ENCODE results near the gene LRP6.

DNA sequence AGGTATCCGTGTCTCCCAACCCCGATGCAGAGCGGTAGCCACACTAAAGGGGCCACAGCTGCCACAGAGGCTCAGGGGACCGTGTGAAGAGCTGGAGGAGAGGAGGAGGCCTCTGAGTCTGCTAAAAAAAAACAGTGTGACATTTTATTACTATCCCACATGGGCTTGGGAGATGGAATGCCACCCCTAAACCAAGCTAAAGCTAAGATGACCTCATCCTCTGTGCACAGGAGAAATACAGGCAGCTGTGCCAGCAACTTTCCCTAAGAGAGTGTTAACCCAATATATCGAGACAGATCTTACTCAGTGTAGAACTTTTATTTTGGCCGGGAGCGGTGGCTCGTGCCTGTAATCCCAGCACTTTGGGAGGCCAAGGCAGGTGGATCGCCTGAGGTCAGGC lies 178.1 kb downstream of the LRP6 start:
- TF ChIP-seq, protein P1, sequence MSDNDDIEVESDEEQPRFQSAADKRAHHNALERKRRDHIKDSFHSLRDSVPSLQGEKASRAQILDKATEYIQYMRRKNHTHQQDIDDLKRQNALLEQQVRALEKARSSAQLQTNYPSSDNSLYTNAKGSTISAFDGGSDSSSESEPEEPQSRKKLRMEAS (IDR thresholded peaks at IDR 0.05): no peak
- TF ChIP-seq EZH2 (IDR thresholded peaks at IDR 0.05): no peak
- no peak for TF ChIP-seq POLR2AphosphoS5 (IDR thresholded peaks at IDR 0.05; ENCODE audit: low read depth, low read length)

All from HCT116 (cell line).